GM23248 (cell line): ENCODE results near the gene WNT9A.
"Not testable (repeated sequence)": the region's sequence is repeated elsewhere in the genome, so short reads cannot be mapped to it uniquely, and the experiment has no call there.

ENCODE experiments used
- EZH2 ChIP-seq: fragments of 200-600 bp; sonication (generic); IDR thresholded peaks from 2 replicates; pipeline ENCODE4 v1.6.1; 2018; ENCODE audit warnings: antibody characterized with exemption, mild to moderate bottlenecking; ENCODE audit not compliant: insufficient read depth, poor library complexity, severe bottlenecking
- EZH2phosphoT487 ChIP-seq: fragments of 200-600 bp; sonication (generic); IDR thresholded peaks from 2 replicates; pipeline ENCODE4 v1.6.1; 2018; ENCODE audit warnings: antibody characterized with exemption, moderate library complexity, mild to moderate bottlenecking, low read depth; ENCODE audit not compliant: insufficient read depth

DNA sequence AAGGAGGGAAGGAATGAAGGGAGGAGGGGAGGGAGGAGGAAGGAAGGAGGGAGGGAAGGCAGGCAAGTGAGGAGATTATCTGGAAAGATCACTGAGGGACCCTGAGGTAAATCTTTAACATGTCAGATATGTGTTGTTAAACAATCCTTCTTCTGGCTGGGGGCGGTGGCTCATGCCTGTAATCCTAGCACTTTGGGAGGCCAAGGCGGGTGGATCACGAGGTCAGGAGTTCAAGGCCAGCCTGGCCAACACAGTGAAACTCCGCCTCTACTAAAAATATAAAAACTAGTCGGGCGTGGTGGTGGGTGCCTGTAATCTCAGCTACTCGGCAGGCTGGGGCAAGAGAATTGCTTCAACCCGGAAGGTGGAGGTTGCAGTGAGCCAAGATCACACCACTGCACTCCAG, 37.8 kb downstream of the WNT9A start:
- TF ChIP-seq EZH2, EZH2phosphoT487: not testable (repeated sequence)
